Measurements from ENCODE around the gene PFKFB3. TPM values are rescaled to one million over a fixed set of nuclear protein-coding genes. Genes with fewer than 3 reads are reported as not detected.

Gene PFKFB3
- total RNA-seq, 1 donor from 2014 or later = 37.9 TPM

GRCh38 chr10:6275022-6275997 lies 72.6 kb downstream of the PFKFB3 start:
- no peak for TF ChIP-seq CTCF (IDR thresholded peaks at IDR 0.05)
- peaks cover 3% of the 10 kb centered on the region for H3K36me3 Mint-ChIP-seq (ENCODE audit: unreplicated experiment)
- H3K27me3 Mint-ChIP-seq (ENCODE audit: unreplicated experiment) = no peaks in the 10 kb centered on the region
- peak overlapping the region; percentile 63 for H3K4me3 Mint-ChIP-seq (ENCODE audit: unreplicated experiment)
- H3K27ac Mint-ChIP-seq (ENCODE audit: unreplicated experiment) = peak overlapping the region; percentile 98
- H3K4me1 Mint-ChIP-seq (ENCODE audit: unreplicated experiment) = peaks cover 35% of the 10 kb centered on the region
- peaks cover 5% of the 10 kb centered on the region for H3K9me3 Mint-ChIP-seq (ENCODE audit: unreplicated experiment)
- DNase-seq (ENCODE audit: extremely low spot score, unreplicated experiment) = peak; percentile 90

- Mint-ChIP-seq H3K9me3 (ENCODE audit: unreplicated experiment) (peaks cover 5% of the 10 kb centered on the region), H3K27ac (ENCODE audit: unreplicated experiment) (no peak overlapping the region)
Observed at GRCh38 chr10:6276356-6276755, 73.6 kb downstream of the PFKFB3 start.

GRCh38 chr10:6278519-6279120 lies 75.9 kb downstream of the PFKFB3 start:
- no peak overlapping the region for H3K4me3 Mint-ChIP-seq (ENCODE audit: unreplicated experiment)
- H3K36me3 Mint-ChIP-seq (ENCODE audit: unreplicated experiment) = peaks cover 3% of the 10 kb centered on the region
- TF ChIP-seq CTCF (IDR thresholded peaks at IDR 0.05) = no peak
- no peak overlapping the region for H3K27ac Mint-ChIP-seq (ENCODE audit: unreplicated experiment)
- no peaks in the 10 kb centered on the region for H3K27me3 Mint-ChIP-seq (ENCODE audit: unreplicated experiment)
- peaks cover 33% of the 10 kb centered on the region for H3K4me1 Mint-ChIP-seq (ENCODE audit: unreplicated experiment)
- DNase-seq (ENCODE audit: extremely low spot score, unreplicated experiment) = no peak
- peaks cover 5% of the 10 kb centered on the region for H3K9me3 Mint-ChIP-seq (ENCODE audit: unreplicated experiment)

More at GRCh38 chr10:6276356-6276755, 73.6 kb downstream of the PFKFB3 start:
- Mint-ChIP-seq H3K4me1 (ENCODE audit: unreplicated experiment) (peaks cover 36% of the 10 kb centered on the region), H3K4me3 (ENCODE audit: unreplicated experiment) (no peak overlapping the region), H3K27me3 (ENCODE audit: unreplicated experiment) (no peaks in the 10 kb centered on the region), H3K36me3 (ENCODE audit: unreplicated experiment) (peaks cover 3% of the 10 kb centered on the region)
- no peak for TF ChIP-seq CTCF (IDR thresholded peaks at IDR 0.05)
- no peak for DNase-seq (ENCODE audit: extremely low spot score, unreplicated experiment)

GRCh38 chr10:6279540-6280267 lies 77.0 kb downstream of the PFKFB3 start:
- no peak for DNase-seq (ENCODE audit: extremely low spot score, unreplicated experiment)
- Mint-ChIP-seq H3K4me3 (ENCODE audit: unreplicated experiment) (no peak overlapping the region), H3K4me1 (ENCODE audit: unreplicated experiment) (peaks cover 29% of the 10 kb centered on the region), H3K27me3 (ENCODE audit: unreplicated experiment) (no peaks in the 10 kb centered on the region), H3K27ac (ENCODE audit: unreplicated experiment) (peak overlapping the region; percentile 68), H3K9me3 (ENCODE audit: unreplicated experiment) (peaks cover 5% of the 10 kb centered on the region), H3K36me3 (ENCODE audit: unreplicated experiment) (peaks cover 3% of the 10 kb centered on the region)
- TF ChIP-seq CTCF (IDR thresholded peaks at IDR 0.05) = no peak
